Upper lobe of left lung (tissue), 6 donors: Measurements from ENCODE around the gene ULBP1. TPM values are rescaled to one million over a fixed set of nuclear protein-coding genes. Genes with fewer than 3 reads are reported as not detected.
A peak's percentile ranks its signal among the peaks of the same experiment; 100 is the strongest.
"Not testable (repeated sequence)": the region's sequence is repeated elsewhere in the genome, so short reads cannot be mapped to it uniquely, and the experiment has no call there.

Experiments used
- ATAC-seq, 2 donors: fragments of 200-7000 bp; cut with Tn5 transposase; one replicate each; pipeline ENCODE4 v1.9.1; 2022; ENCODE audit warnings: mild to moderate bottlenecking in 2 of 2, moderate library complexity in 2 of 2; ENCODE audit not compliant: low FRiP score in 2 of 2
- DNase-seq, 2 donors: peaks; one replicate each; pipeline ENCODE4 v3.0.0-alpha.2; 2019 to 2020
- H3K27ac ChIP-seq, 4 donors: fragments of 200-600 bp; sonication (generic); one replicate each; pipeline ENCODE4 v1.5.1; 2016 to 2019
- H3K27me3 ChIP-seq, 4 donors: fragments of 200-600 bp; sonication (generic); one replicate each; pipeline ENCODE4 v1.5.1; 2017 to 2019
- H3K36me3 ChIP-seq, 4 donors: fragments of 200-600 bp; sonication (generic); one replicate each; pipeline ENCODE4 v1.5.1; 2016 to 2019
- H3K4me1 ChIP-seq, 4 donors: fragments of 200-600 bp; sonication (generic); one replicate each; pipeline ENCODE4 v1.5.1; 2018 to 2019
- H3K4me3 ChIP-seq, 4 donors: fragments of 200-600 bp; sonication (generic); one replicate each; pipeline ENCODE4 v1.5.1; 2017 to 2019; ENCODE audit warnings: mild to moderate bottlenecking in 2 of 4, moderate library complexity in 1 of 4
- H3K9me3 ChIP-seq, 4 donors: fragments of 200-600 bp; sonication (generic); one replicate each; pipeline ENCODE4 v1.5.1; 2018 to 2019
- EP300 ChIP-seq, 4 donors: sonication (generic); formaldehyde crosslinking; IDR thresholded peaks; one replicate each; pipeline ENCODE4 v1.5.1; 2017; ENCODE audit warnings: antibody characterized with exemption in 4 of 4, control low read depth in 2 of 4
- POLR2A ChIP-seq, 4 donors: fragments of 450-650 bp; IDR thresholded peaks; one replicate each; pipeline ENCODE4 v1.5.1; 2016 to 2017; ENCODE audit warnings: antibody characterized with exemption in 4 of 4, mild to moderate bottlenecking in 2 of 4
- POLR2AphosphoS5 ChIP-seq, 2 donors: sonication (generic); formaldehyde crosslinking; IDR thresholded peaks; one replicate each; pipeline ENCODE4 v1.5.1; 2017; ENCODE audit warnings: antibody characterized with exemption in 2 of 2
- WGBS, 2 donors: methylation state at CpG; one replicate each; pipeline ENCODE4 v1.1.5; 2017 to 2018; 5-methylcytosine and 5-hydroxymethylcytosine counted together
- total RNA-seq, 6 donors: library from RNA; depleted of rRNA in 4 of 6; stranded (reverse); fragments of >200 nt in 4 of 6; gene quantifications; one replicate each; pipeline versions ENCODE4 v1.1.0 to v1.2.1, GENCODE V29; 2016 to 2021
- TF ChIP-seq, protein P1 (sequence below), 6 experiments: fragments of 450-650 bp in 4 of 6; fragments of 200-600 bp in 2 of 6; sonication (generic) in 2 of 6; IDR thresholded peaks; one replicate each; pipeline ENCODE4 v1.5.1; 2016 to 2019; ENCODE audit warnings: antibody characterized with exemption in 6 of 6
- donor health status: DM: no; HTN: no; CAD: no; lungs with moderate emphysema.
- donor health status: DM: no; HTN: yes; CAD: no; lungs with severe emphysema.

The ULBP1 gene, protein sequence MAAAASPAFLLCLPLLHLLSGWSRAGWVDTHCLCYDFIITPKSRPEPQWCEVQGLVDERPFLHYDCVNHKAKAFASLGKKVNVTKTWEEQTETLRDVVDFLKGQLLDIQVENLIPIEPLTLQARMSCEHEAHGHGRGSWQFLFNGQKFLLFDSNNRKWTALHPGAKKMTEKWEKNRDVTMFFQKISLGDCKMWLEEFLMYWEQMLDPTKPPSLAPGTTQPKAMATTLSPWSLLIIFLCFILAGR
- total RNA-seq: 1 to 10 TPM in 3 of 6 donors, under 1 TPM in 3; under 0.01 to 1.6 (median 0.80) TPM

- peak within 1 kb of the TSS; percentile 1 to 55 (median 36) for H3K27ac ChIP-seq
- WGBS, 2 donors: 1 to 2% methylated on average over 30 to 54 of the region's 69 CpGs
- peak within 1 kb of the TSS; percentile 23 to 60 (median 54) for H3K4me3 ChIP-seq
- H3K9me3 ChIP-seq: no peaks in the 10 kb centered on the region
- ATAC-seq (peak; percentile 86 to 96), DNase-seq (peak; percentile 88 to 95)
- H3K36me3 ChIP-seq: no peaks in the 10 kb centered on the region
- peaks cover 22 to 28% (median 25%) of the 10 kb centered on the region in 4 donors for H3K4me1 ChIP-seq
- TF ChIP-seq, protein P1, sequence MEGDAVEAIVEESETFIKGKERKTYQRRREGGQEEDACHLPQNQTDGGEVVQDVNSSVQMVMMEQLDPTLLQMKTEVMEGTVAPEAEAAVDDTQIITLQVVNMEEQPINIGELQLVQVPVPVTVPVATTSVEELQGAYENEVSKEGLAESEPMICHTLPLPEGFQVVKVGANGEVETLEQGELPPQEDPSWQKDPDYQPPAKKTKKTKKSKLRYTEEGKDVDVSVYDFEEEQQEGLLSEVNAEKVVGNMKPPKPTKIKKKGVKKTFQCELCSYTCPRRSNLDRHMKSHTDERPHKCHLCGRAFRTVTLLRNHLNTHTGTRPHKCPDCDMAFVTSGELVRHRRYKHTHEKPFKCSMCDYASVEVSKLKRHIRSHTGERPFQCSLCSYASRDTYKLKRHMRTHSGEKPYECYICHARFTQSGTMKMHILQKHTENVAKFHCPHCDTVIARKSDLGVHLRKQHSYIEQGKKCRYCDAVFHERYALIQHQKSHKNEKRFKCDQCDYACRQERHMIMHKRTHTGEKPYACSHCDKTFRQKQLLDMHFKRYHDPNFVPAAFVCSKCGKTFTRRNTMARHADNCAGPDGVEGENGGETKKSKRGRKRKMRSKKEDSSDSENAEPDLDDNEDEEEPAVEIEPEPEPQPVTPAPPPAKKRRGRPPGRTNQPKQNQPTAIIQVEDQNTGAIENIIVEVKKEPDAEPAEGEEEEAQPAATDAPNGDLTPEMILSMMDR (IDR thresholded peaks at IDR 0.05): peak in 1 of 6 experiments; percentile 18
- TF ChIP-seq POLR2A (IDR thresholded peaks at IDR 0.05): peak in 2 of 4 donors; percentile 37 to 73
- TF ChIP-seq POLR2AphosphoS5 (IDR thresholded peaks at IDR 0.05): peak; percentile 36 to 88
- no peak for TF ChIP-seq EP300 (IDR thresholded peaks at IDR 0.05)
- peaks cover 0 to 26% (median 13%) of the 10 kb centered on the region in 4 donors for H3K27me3 ChIP-seq
These were observed at the start of gene ULBP1 for GRCh38 chr6:149963462-149964307. TSS of gene ULBP1 (plus strand) at chr6:149963943. CDS start at chr6:149964050, 107 bp downstream.

- no peak overlapping the region for H3K27ac ChIP-seq
- ATAC-seq (no peak), DNase-seq (no peak)
- TF ChIP-seq EP300 (IDR thresholded peaks at IDR 0.05) (no peak), POLR2A (IDR thresholded peaks at IDR 0.05) (no peak), POLR2AphosphoS5 (IDR thresholded peaks at IDR 0.05) (no peak)
- TF ChIP-seq, protein P1 (IDR thresholded peaks at IDR 0.05): no peak
- H3K4me1 ChIP-seq: no peaks in the 10 kb centered on the region
- whole genome bisulfite sequencing, 2 donors: 92 to 95% methylated on average over 10 of the region's 10 CpGs
- H3K36me3 ChIP-seq: no peaks in the 10 kb centered on the region
- H3K9me3 ChIP-seq: no peaks in the 10 kb centered on the region
- H3K27me3 ChIP-seq: no peaks in the 10 kb centered on the region
- no peak overlapping the region for H3K4me3 ChIP-seq
These were observed 47.5 kb upstream of the ULBP1 start for GRCh38 chr6:149915970-149916865.

GRCh38 chr6:149917679-149918078 lies 46.1 kb upstream of the ULBP1 start:
- TF ChIP-seq EP300 (IDR thresholded peaks at IDR 0.05): no peak
- TF ChIP-seq POLR2AphosphoS5 (IDR thresholded peaks at IDR 0.05): no peak
- TF ChIP-seq POLR2A (IDR thresholded peaks at IDR 0.05): no peak
- TF ChIP-seq, protein P1 (IDR thresholded peaks at IDR 0.05): no peak
- H3K27me3 ChIP-seq: peaks cover 0 to 3% (median 0%) of the 10 kb centered on the region in 4 donors
- WGBS, 2 donors: 87 to 97% methylated on average over 2 of the region's 2 CpGs
- no peaks in the 10 kb centered on the region for H3K9me3 ChIP-seq
- H3K4me3 ChIP-seq: no peak overlapping the region
- H3K36me3 ChIP-seq: no peaks in the 10 kb centered on the region
- no peak overlapping the region for H3K27ac ChIP-seq
- no peak for ATAC-seq
- peaks cover 5 to 6% (median 5%) of the 10 kb centered on the region in 4 donors for H3K4me1 ChIP-seq
- DNase-seq: no peak

DNA sequence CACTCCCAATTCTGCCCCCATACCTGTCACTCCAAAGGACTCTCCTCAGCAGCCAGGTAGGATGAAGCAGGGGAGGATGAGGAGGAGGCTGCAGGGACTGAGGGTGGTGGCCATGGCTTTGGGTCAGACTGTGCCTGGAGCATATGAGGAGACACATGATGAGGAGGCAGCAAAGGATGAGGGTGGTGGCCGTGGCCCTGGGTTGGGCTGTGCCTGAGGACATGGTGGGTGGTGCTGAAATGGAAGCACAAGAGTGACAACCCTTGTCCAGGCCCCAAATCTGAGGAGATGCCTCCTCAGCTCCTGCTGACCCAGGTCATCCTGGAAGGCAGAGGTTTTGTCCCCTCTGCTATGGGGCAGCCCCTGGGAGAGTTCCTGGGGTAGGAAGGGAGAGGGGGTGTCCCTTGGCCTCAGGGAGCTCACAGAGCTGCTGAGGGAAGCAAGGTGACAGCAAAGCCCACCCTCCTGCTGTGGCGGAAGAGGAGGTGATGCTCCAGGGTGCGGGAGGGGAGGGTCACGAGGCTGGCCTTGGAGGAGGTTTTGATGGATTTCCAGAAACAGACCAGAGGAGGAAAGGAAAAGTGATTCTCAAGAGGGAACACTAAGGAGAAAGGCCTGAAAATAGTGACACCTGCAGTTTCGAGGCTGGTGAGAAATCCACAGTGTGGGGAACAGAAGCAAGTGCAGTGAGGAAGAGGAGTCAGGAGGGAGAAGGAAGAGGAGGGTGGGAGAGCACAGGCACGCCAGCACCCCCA lies 45.4 kb upstream of the ULBP1 start:
- peaks cover 9 to 13% (median 11%) of the 10 kb centered on the region in 4 donors for H3K4me1 ChIP-seq
- DNase-seq: no peak
- TF ChIP-seq EP300 (IDR thresholded peaks at IDR 0.05) (no peak), POLR2AphosphoS5 (IDR thresholded peaks at IDR 0.05) (no peak), POLR2A (IDR thresholded peaks at IDR 0.05) (no peak)
- TF ChIP-seq, protein P1 (IDR thresholded peaks at IDR 0.05): no peak

GRCh38 chr6:149919126-149919833 lies 44.5 kb upstream of the ULBP1 start:
- H3K9me3 ChIP-seq, H3K4me3 ChIP-seq, DNase-seq, H3K27me3 ChIP-seq, H3K36me3 ChIP-seq, ATAC-seq, H3K27ac ChIP-seq: not testable (repeated sequence)
- WGBS, 2 donors: 86 to 88% methylated on average over 7 to 11 of the region's 11 CpGs
- peaks cover 10 to 17% (median 13%) of the 10 kb centered on the region in 4 donors for H3K4me1 ChIP-seq

More for the DNA sequence above, 45.4 kb upstream of the ULBP1 start:
- Histone ChIP-seq H3K4me3 (no peak overlapping the region), H3K27ac (no peak overlapping the region), H3K27me3 (peaks cover 0 to 3% (median 0%) of the 10 kb centered on the region in 4 donors), H3K9me3 (no peaks in the 10 kb centered on the region), H3K36me3 (no peaks in the 10 kb centered on the region)
- WGBS, 2 donors: 90% methylated on average over 6 of the region's 6 CpGs
- no peak for ATAC-seq
